ENCODE measurements around the gene FPGS. TPM values are rescaled to one million over a fixed set of nuclear protein-coding genes. Genes with fewer than 3 reads are reported as not detected.
A peak's percentile ranks its signal among the peaks of the same experiment; 100 is the strongest.

The FPGS gene
- total and polyA plus RNA-seq, 2 of the 4 experiments (the other 2 are of a cell fraction), result 43.9 to 75.7 TPM

- no TSS peak for BruUV-seq (replicated peaks)
- Histone ChIP-seq H4K20me1 (ENCODE audit: insufficient read depth, low read length) (0 out of 2 replicates have a peak, but pooled peaks cover 3% of the 10 kb centered on the region), H3K9ac (ENCODE audit: low read depth, low read length) (peak overlapping the region; percentile 30; the same call in 1 of the 2 replicates), H4K5ac (ENCODE audit: low read depth, low read length) (peak overlapping the region; percentile 85), H3K9me1 (ENCODE audit: insufficient read depth, low read length) (peaks cover 12% of the 10 kb centered on the region), H4K91ac (ENCODE audit: insufficient read depth, low read depth, low read length) (peak overlapping the region; percentile 94), H3K36me3 (ENCODE audit: control insufficient read depth, insufficient read depth, low read length) (peaks cover 12% of the 10 kb centered on the region), H2AK9ac (replicated peaks; ENCODE audit: low read depth, low read length, poor library complexity) (peak overlapping the region; percentile 98), H3K27me3 (ENCODE audit: control insufficient read depth, insufficient read depth, low read length) (no peaks in the 10 kb centered on the region), H3K56ac (ENCODE audit: extremely low read depth, insufficient read depth, low read length) (peak overlapping the region; percentile 48), H3K9me3 (ENCODE audit: control insufficient read depth, insufficient read depth, low read length) (0 out of 2 replicates have a peak, but pooled peaks cover under 1% of the 10 kb centered on the region), H4K8ac (ENCODE audit: low read depth in 2 of 2, low read length in 2 of 2) (peak overlapping the region; percentile 92 to 95), H2AFZ (replicated peaks; ENCODE audit: low read length, poor library complexity) (peak overlapping the region; percentile 65), H3K4me3 (ENCODE audit: insufficient read depth, low read depth, low read length) (no peak overlapping the region), H3K79me1 (ENCODE audit: low read depth in 1 of 2, low read length in 2 of 2) (peaks cover 5 to 40% of the 10 kb centered on the region in 2 experiments; a peak in 3 of 4 replicates), H3K18ac (ENCODE audit: low read depth, low read length) (peak overlapping the region; percentile 44), H3K27ac (ENCODE audit: insufficient read depth, low read length) (peak overlapping the region; percentile 76), H3K14ac (replicated peaks; ENCODE audit: low read depth, low read length) (peak overlapping the region; percentile 85), H3K4me1 (ENCODE audit: control insufficient read depth, insufficient read depth, low read length) (peaks cover 11% of the 10 kb centered on the region), H2BK120ac (ENCODE audit: low read depth, low read length) (peak overlapping the region; percentile 86), H3K4ac (ENCODE audit: low read depth, low read length) (peak overlapping the region; percentile 81), H2AK5ac (ENCODE audit: low read depth, low read length) (peak overlapping the region; percentile 95), H2BK5ac (ENCODE audit: low read depth, low read length, poor library complexity, severe bottlenecking) (peak overlapping the region; percentile 61), H2BK15ac (ENCODE audit: low read depth, low read length) (0 out of 3 replicates have a peak overlapping the region, but pooled peaks have one; percentile 79), H3K23ac (ENCODE audit: low read depth, low read length) (0 out of 2 replicates have a peak overlapping the region, but pooled peaks have one; percentile 13), H2BK20ac (ENCODE audit: low read depth, low read length) (peak overlapping the region; percentile 64), H3K4me2 (ENCODE audit: low read depth, low read length) (peak overlapping the region; percentile 10; the same call in 1 of the 2 replicates)
- POLR2A ChIA-PET (ENCODE audit: unreplicated experiment), result interaction anchor here (1.6 kb wide), 1 partner anchor 17 kb away, joined by 6 read pairs; no protein-coding TSS in a partner anchor
- ATAC-seq (ENCODE audit: low read depth) (no peak), DNase-seq (no peak)
- TF ChIP-seq MAFK (IDR thresholded peaks at IDR 0.05; ENCODE audit: low read depth, low read length) (no peak), CEBPB (IDR thresholded peaks at IDR 0.05; ENCODE audit: low read depth, low read length) (no peak), BHLHE40 (IDR thresholded peaks at IDR 0.05; ENCODE audit: low read depth, low read length) (no peak), ELK1 (IDR thresholded peaks at IDR 0.05; ENCODE audit: borderline replicate concordance, low read depth, low read length) (no peak), CTCF (conservative IDR thresholded peaks at IDR 0.05; ENCODE audit: low read depth, low read length) (no peak), POLR2A (IDR thresholded peaks at IDR 0.05; ENCODE audit: low read depth, low read length) (no peak), CHD1 (IDR thresholded peaks at IDR 0.05; ENCODE audit: low read depth, low read length) (no peak), RFX5 (IDR thresholded peaks at IDR 0.05; ENCODE audit: low read depth, low read length) (no peak), MXI1 (IDR thresholded peaks at IDR 0.05; ENCODE audit: borderline replicate concordance, low read depth, low read length) (no peak), RAD21 (IDR thresholded peaks at IDR 0.05; ENCODE audit: low read length) (no peak), SMC3 (IDR thresholded peaks at IDR 0.05; ENCODE audit: low read depth, low read length) (no peak), FOS (IDR thresholded peaks at IDR 0.05; ENCODE audit: low read depth, low read length) (no peak), RCOR1 (IDR thresholded peaks at IDR 0.05; ENCODE audit: insufficient replicate concordance, low read length) (no peak), USF2 (IDR thresholded peaks at IDR 0.05; ENCODE audit: low read depth, low read length) (no peak), MAZ (IDR thresholded peaks at IDR 0.05; ENCODE audit: borderline replicate concordance, low read depth, low read length) (no peak), NFE2L2 (IDR thresholded peaks at IDR 0.05; ENCODE audit: low read depth, low read length) (no peak)
- dilution Hi-C loops (cut with HindIII; ENCODE audit: low sequenced_read_pairs, unreplicated experiment) (no loop called here), intact Hi-C loops (cut with micrococcal nuclease) (loop anchor here (5.0 kb wide), 1 partner anchor 53 kb away; the partner anchor contains the start of gene FPGS), in situ Hi-C loops (cut with MboI; ENCODE audit: low sequenced_read_pairs) (no loop called here)
- 86% methylated on average over 4 of the region's 11 CpGs; no CpG with 5 or more reads in 1 of the 2 experiments for WGBS, 2 experiments (ENCODE audit: extremely low coverage in 2 of 2, insufficient read length in 1 of 2)
- CTCF ChIA-PET, result no interaction called here
These were observed 52.3 kb downstream of the FPGS start for GRCh38 chr9:127854960-127855359.
